Measurements from ENCODE around the gene SWAP70. TPM values are rescaled to one million over a fixed set of nuclear protein-coding genes. Genes with fewer than 3 reads are reported as not detected.

The SWAP70 gene
- total RNA-seq, 1 donor from 2014 or later, result 20.4 TPM

GRCh38 chr11:9646324-9646723 lies 17.6 kb upstream of the SWAP70 start:
- Mint-ChIP-seq H3K9me3 (ENCODE audit: low read depth) (peaks cover 8% of the 10 kb centered on the region), H3K4me1 (ENCODE audit: low read depth) (no peaks in the 10 kb centered on the region), H3K4me3 (ENCODE audit: unreplicated experiment) (no peak overlapping the region), H3K27me3 (ENCODE audit: low read depth) (no peaks in the 10 kb centered on the region), H3K27ac (ENCODE audit: unreplicated experiment) (no peak overlapping the region), H3K36me3 (ENCODE audit: low read depth) (peaks cover 5% of the 10 kb centered on the region)
- no peak for DNase-seq (ENCODE audit: low spot score)
- TF ChIP-seq CTCF (IDR thresholded peaks at IDR 0.05), result no peak

- peaks cover 5% of the 10 kb centered on the region for H3K36me3 Mint-ChIP-seq (ENCODE audit: low read depth)
- DNase-seq (ENCODE audit: low spot score), result no peak
- H3K9me3 Mint-ChIP-seq (ENCODE audit: low read depth), result peaks cover 11% of the 10 kb centered on the region
- no peaks in the 10 kb centered on the region for H3K27me3 Mint-ChIP-seq (ENCODE audit: low read depth)
- peaks cover 21% of the 10 kb centered on the region for H3K4me1 Mint-ChIP-seq (ENCODE audit: low read depth)
- no peak overlapping the region for H3K4me3 Mint-ChIP-seq (ENCODE audit: unreplicated experiment)
- TF ChIP-seq CTCF (IDR thresholded peaks at IDR 0.05), result no peak
- no peak overlapping the region for H3K27ac Mint-ChIP-seq (ENCODE audit: unreplicated experiment)
These were observed 12.4 kb upstream of the SWAP70 start for GRCh38 chr11:9651481-9651880.

- no peak overlapping the region for H3K4me3 Mint-ChIP-seq (ENCODE audit: unreplicated experiment)
- H3K4me1 Mint-ChIP-seq (ENCODE audit: low read depth), result peaks cover 21% of the 10 kb centered on the region
- no peak for DNase-seq (ENCODE audit: low spot score)
- peaks cover 5% of the 10 kb centered on the region for H3K36me3 Mint-ChIP-seq (ENCODE audit: low read depth)
- no peaks in the 10 kb centered on the region for H3K27me3 Mint-ChIP-seq (ENCODE audit: low read depth)
- peak overlapping the region; percentile 83 for H3K27ac Mint-ChIP-seq (ENCODE audit: unreplicated experiment)
- TF ChIP-seq CTCF (IDR thresholded peaks at IDR 0.05), result no peak
- peaks cover 11% of the 10 kb centered on the region for H3K9me3 Mint-ChIP-seq (ENCODE audit: low read depth)
These were observed 11.8 kb upstream of the SWAP70 start for GRCh38 chr11:9651899-9652748.

- no peak for TF ChIP-seq CTCF (IDR thresholded peaks at IDR 0.05)
- DNase-seq (ENCODE audit: low spot score), result no peak
- Mint-ChIP-seq H3K9me3 (ENCODE audit: low read depth) (peaks cover 3% of the 10 kb centered on the region), H3K36me3 (ENCODE audit: low read depth) (no peaks in the 10 kb centered on the region), H3K27ac (ENCODE audit: unreplicated experiment) (no peak overlapping the region), H3K4me1 (ENCODE audit: low read depth) (peaks cover 21% of the 10 kb centered on the region), H3K4me3 (ENCODE audit: unreplicated experiment) (no peak overlapping the region), H3K27me3 (ENCODE audit: low read depth) (no peaks in the 10 kb centered on the region)
These were observed 10.0 kb upstream of the SWAP70 start for GRCh38 chr11:9653871-9654270.

- H3K9me3 Mint-ChIP-seq (ENCODE audit: low read depth), result peaks cover 3% of the 10 kb centered on the region
- TF ChIP-seq CTCF (IDR thresholded peaks at IDR 0.05), result no peak
- peaks cover 17% of the 10 kb centered on the region for H3K4me1 Mint-ChIP-seq (ENCODE audit: low read depth)
- H3K4me3 Mint-ChIP-seq (ENCODE audit: unreplicated experiment), result no peak overlapping the region
- H3K27ac Mint-ChIP-seq (ENCODE audit: unreplicated experiment), result no peak overlapping the region
- no peak for DNase-seq (ENCODE audit: low spot score)
- no peaks in the 10 kb centered on the region for H3K36me3 Mint-ChIP-seq (ENCODE audit: low read depth)
- no peaks in the 10 kb centered on the region for H3K27me3 Mint-ChIP-seq (ENCODE audit: low read depth)
These were observed 7.0 kb upstream of the SWAP70 start for GRCh38 chr11:9656864-9657263.

All from chondrocyte (in vitro differentiated cells).